C4-2B (cell line): Measurements from ENCODE around the gene PLEKHO2.

Source experiments
- ZFX ChIP-seq: fragments of 450-650 bp; IDR thresholded peaks from 2 replicates; pipeline ENCODE4 v1.6.1; 2017
- TF ChIP-seq, protein P1 (sequence below): fragments of 450-650 bp; conservative IDR thresholded peaks from 2 replicates; pipeline ENCODE4 v1.5.1; 2017; ENCODE audit warnings: mild to moderate bottlenecking

GRCh38 chr15:64857421-64857820 lies 15.7 kb downstream of the PLEKHO2 start:
- TF ChIP-seq, protein P1, sequence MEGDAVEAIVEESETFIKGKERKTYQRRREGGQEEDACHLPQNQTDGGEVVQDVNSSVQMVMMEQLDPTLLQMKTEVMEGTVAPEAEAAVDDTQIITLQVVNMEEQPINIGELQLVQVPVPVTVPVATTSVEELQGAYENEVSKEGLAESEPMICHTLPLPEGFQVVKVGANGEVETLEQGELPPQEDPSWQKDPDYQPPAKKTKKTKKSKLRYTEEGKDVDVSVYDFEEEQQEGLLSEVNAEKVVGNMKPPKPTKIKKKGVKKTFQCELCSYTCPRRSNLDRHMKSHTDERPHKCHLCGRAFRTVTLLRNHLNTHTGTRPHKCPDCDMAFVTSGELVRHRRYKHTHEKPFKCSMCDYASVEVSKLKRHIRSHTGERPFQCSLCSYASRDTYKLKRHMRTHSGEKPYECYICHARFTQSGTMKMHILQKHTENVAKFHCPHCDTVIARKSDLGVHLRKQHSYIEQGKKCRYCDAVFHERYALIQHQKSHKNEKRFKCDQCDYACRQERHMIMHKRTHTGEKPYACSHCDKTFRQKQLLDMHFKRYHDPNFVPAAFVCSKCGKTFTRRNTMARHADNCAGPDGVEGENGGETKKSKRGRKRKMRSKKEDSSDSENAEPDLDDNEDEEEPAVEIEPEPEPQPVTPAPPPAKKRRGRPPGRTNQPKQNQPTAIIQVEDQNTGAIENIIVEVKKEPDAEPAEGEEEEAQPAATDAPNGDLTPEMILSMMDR = no peak
- TF ChIP-seq ZFX = no peak
